ENCODE results near the gene ZNF658.
"Not testable (repeated sequence)": the region's sequence is repeated elsewhere in the genome, so short reads cannot be mapped to it uniquely, and the experiment has no call there.

DNA sequence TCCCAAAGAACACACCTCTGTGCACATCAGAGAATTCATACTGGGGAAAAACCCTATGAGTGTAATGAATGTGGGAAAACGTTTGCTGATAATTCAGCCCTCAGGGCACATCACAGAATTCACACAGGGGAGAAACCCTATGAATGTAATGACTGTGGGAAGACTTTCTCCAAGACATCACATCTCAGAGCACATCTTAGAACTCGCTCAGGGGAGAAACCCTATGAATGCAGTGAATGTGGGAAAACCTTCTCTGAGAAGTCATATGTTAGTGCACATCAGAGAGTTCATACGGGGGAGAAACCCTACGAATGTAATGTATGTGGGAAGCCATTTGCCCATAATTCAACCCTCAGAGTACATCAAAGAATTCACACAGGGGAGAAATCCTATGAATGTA lies 19.5 kb downstream of the ZNF658 start:
- TF ChIP-seq, protein P1, sequence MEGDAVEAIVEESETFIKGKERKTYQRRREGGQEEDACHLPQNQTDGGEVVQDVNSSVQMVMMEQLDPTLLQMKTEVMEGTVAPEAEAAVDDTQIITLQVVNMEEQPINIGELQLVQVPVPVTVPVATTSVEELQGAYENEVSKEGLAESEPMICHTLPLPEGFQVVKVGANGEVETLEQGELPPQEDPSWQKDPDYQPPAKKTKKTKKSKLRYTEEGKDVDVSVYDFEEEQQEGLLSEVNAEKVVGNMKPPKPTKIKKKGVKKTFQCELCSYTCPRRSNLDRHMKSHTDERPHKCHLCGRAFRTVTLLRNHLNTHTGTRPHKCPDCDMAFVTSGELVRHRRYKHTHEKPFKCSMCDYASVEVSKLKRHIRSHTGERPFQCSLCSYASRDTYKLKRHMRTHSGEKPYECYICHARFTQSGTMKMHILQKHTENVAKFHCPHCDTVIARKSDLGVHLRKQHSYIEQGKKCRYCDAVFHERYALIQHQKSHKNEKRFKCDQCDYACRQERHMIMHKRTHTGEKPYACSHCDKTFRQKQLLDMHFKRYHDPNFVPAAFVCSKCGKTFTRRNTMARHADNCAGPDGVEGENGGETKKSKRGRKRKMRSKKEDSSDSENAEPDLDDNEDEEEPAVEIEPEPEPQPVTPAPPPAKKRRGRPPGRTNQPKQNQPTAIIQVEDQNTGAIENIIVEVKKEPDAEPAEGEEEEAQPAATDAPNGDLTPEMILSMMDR (conservative IDR thresholded peaks at IDR 0.05), result not testable (repeated sequence)
- TF ChIP-seq ZFX (IDR thresholded peaks at IDR 0.05), result not testable (repeated sequence)
